ENCODE measurements around the gene DKKL1. TPM values are rescaled to one million over a fixed set of nuclear protein-coding genes. Genes with fewer than 3 reads are reported as not detected.

The DKKL1 gene
- total RNA-seq, 1 donor from 2014 or later, result not detected

DNA sequence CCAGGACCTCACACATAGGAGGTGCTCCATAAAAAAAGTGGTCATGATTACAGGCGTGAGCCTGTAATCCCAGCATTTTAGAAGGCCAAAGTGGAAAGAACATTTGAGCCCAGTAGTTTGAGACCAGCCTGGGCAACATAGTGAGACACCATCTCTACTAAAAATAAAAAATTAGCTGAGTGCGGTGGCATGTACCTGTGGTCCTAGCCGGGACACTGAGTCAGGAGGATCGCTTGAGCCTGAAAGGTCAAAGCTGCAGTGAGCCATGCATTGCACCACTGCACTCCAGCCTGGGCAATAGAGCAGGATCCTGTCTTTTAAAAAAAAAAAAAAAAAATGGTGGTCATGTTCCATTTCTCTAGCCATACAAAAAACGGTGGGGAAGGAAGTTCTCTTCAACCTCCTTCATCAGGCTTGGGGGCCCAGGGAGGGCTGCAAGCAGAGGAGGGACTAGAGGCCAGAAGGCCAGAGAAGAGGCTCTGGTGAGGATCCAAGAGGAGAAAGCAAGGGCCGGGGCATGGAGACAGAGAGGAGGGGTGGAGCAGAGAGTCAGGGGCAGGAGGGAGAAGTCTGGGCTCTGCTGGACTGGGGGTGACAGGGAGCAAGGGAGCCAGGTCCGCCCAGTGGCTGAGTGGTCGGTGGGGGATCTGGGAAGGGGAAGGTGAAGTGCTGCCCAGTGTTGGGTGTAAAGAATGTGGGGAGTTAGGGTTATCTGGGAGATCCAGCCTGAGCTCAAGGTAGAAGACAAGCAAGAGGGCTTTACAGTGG, 33.2 kb downstream of the DKKL1 start:
- no peak for DNase-seq

GRCh38 chr19:49398001-49398615, 34.4 kb downstream of the DKKL1 start:
- DNase-seq, result no peak

GRCh38 chr19:49398931-49399330, 35.3 kb downstream of the DKKL1 start:
- DNase-seq, result no peak

DNA sequence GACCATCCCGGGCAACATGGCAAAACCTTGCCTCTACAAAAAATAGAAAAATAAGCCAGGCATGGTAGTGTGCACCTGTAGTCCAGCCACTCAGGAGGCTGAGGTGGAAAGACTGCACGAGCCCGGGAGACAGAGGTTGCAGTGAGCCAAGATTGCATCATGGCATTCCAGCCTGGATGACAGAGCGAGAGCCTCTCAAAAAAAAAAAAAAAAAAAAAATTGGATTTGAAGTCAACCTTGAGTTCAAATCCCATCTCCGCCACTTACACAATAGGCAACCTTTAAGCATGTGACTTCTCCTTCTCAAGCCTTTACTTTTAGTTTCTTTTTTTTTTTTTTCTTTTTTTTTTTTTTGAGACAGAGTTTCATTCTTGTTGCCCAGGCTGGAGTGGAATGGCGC, 36.4 kb downstream of the DKKL1 start:
- DNase-seq, result no peak

DNA sequence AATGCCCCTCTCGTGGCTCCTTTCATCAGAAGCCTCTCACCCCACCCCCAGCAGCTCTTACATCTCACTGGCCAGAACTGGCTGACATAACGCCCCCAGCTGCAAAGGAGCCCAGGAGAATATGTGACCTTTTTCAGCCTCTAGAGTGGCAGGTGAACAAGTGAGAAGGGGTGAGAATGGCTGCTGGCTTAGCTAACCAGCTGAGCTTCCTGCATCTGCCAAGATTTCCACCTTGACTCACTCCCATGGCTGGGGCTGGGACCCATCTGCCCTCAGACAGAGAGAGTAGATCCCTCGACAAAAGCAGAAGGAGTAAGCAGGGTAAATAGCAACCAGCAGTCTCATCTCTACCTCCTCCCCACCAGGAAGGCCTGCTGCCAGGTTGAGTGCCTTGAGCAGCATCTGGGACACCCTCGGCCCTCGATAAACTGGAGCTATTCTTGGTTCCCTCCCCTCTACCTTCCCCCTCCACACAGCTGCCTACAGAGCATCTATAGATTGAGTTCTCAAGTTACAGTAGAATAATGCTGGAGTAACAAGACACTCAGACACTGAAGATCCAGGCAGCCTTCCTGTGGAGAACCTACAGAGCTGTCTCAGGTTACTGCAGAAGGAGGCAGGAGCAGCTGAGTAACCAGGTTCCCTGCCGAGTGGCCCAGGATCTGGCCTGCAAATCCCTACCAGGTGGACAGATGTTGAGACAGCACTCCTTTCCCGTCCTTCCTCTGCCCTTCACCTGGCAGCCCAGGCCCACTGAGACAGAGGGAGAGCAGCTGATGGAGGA, 39.9 kb downstream of the DKKL1 start:
- no peak for DNase-seq

DNA sequence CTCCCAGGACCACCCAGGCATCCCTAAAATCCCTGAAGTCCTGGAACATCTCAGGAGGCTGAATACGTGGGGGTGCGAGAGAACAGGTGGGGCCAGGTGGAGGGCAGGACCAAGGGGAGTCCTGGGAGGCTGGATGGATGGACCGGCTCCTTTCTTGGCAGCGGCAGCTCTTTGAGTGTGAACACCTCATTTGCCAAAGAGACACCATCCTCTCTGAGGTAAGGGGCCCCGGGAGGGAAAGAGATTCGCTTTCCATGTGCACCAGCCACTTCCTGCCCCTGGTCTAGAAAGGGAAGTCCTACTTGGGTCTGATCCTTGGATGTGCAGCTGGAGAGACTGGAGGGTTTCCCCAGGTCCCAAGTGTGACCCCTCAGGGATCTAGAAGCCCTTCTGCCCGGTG, 43.4 kb downstream of the DKKL1 start:
- DNase-seq, result no peak

DNA sequence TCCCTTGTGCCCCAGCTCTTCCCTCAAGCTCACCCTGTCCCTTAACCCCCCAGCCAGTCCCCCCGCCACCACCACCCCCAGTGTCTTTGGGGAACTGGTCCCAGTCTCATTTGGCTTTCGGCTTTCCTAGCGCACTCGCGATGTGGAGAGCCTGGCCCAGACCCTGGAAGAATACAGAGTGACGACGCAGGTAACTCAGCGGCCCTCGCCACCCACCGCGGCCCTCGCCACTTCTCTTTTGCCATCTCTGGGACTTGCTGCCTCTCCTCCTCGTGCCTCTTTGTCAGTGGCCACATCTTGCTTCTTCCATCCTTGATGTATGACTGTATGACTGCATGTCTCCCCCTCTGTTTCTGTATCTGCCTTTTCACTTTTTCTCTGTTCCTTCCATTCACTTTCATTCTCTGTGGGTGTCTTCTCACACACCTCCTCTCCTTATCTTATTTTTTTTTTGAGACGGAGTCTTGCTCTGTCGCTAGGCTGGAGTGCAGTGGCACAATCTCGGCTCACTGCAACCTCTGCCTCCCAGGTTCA, 43.9 kb downstream of the DKKL1 start:
- no peak for DNase-seq

- no peak for DNase-seq
These were observed 45.3 kb downstream of the DKKL1 start for GRCh38 chr19:49408816-49409440.

DNA sequence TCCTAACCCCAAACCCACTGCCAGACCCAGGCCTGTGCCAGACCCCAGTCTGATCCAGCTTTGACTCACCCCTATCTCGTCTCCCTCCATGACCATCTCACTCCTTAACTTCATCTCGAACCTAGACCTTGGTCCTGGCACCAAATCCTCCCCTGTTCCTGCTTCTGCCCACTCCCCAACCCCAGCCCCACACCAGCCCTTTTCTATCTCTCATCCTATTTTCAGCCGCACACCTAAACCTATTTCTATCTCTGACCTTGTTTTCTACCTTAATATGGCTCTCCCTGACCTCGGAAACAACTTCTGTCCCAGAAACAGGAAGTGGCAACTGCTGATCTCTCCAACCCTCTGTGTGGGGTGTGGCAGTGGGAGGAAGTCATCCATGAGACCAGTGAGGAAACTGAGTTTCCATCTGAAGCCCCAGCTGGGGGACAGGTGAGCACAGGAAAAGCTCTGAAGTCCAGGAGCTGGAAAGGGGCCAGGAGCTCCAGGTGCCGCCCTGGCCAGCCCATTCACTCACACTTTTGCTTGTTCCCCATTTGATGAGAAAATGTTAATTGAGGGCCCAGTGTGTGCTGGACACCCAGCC, 45.9 kb downstream of the DKKL1 start:
- no peak for DNase-seq

DNA sequence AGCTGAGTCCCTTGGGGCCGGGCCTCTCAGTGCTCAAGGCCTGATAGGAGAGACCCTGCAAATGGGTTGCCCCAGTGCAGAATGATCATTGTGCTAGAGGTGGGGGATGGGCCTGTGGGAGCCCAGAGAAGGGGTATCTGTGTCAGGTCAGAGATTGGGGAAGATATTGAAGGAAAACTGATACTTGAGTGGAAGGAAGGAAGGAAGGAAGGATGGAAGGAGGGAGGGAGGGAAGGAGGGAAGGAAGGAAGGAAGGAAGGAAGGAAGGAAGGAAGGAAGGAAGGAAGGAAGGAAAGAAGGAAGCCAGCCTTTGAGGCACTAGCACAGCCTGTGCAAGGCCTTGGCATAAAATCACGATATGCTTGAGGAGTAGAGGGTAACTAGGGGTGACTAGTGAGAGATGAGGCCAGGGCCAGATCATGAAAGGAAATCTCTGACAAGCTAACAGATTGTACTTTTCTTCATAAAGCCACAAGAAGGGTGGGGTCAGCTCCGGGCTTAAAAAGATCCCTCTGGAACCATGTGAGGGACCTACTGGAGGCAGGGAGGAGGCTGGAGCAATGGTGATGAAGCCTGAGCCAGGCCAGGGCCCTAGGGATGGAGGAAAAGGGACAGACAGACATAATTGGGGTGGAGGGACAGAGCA, 48.1 kb downstream of the DKKL1 start:
- no peak for DNase-seq

GRCh38 chr19:49413348-49413747, 49.7 kb downstream of the DKKL1 start:
- no peak for DNase-seq

DNA sequence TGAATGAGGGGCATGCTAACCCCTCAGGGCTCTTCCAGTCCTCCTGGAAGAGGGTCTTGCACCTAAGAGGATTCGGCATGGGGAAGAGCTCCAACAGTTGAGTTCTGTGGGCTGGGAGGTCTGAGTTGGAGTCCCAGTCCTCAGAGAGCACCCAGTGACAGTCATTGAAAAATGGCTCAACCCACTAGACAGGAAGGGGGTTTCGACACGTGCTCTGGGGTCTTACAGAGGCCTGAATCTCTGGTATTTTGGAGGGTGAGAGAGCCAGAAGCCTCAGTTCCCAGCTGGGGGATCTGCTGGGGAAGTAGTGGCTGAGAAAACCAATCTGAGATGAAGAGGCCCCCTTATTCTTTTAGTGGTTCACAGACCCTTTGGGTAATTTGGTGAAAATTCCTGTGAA, 50.6 kb downstream of the DKKL1 start:
- DNase-seq, result no peak

GRCh38 chr19:49415102-49415809, 51.6 kb downstream of the DKKL1 start:
- DNase-seq, result no peak

DNA sequence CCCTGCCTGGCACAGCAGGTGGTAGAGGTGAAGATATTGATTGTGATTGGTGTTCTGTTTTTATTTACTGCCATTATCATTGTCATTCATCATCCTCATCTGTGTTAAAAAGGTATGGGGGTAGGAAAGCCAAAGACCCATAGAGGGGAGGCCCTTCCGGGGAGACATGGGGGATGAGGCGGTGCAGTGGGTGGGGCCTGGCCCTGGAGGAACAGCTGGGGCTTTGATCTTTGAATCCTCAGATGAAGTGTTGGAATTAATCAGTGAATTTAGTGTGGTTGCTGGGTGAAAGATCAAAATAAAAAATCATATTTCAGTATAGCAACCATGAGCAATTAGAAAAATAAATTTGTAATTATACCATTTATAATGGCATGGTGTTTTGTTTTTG, 52.1 kb downstream of the DKKL1 start:
- DNase-seq, result no peak

DNA sequence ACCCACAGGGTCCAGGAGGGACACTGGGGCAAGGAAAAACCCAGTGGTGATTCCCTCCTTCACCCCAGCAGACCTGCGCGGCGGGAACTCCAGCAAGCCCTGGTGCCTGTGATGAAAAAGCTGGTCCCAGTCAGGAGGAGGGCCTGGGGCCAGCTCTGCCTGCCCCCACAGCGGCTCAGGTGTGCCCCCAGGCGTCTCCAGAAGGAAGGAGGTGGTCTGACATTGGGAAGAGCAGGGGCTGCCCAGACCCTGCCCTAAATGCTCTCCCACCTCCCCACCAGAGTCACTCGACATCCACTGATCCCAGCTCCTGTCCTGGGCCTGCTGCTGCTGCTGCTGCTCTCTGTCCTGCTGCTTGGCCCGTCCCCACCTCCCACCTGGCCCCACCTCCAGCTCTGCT, 53.4 kb downstream of the DKKL1 start:
- no peak for DNase-seq

- DNase-seq, result no peak
These were observed 54.8 kb downstream of the DKKL1 start for GRCh38 chr19:49418511-49418910.

DNA sequence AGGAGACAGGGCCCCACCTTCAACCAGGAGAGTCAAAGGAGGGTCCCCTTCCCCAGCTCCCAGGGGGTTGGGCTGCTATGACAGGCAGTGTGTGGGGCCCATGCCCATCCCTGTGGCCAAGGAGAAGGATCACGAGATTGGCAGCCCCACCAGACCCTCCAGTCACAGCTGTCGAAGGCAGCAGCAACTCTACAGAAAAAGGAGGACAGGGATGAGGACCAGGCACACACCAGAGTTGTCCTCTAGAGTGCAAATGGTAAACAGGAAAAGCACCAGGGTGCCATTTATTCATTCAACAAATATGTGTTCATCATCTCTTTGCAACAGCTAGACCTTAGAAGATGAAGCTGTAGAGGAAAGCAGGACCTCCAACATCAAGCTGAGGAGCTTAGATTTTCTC, 55.5 kb downstream of the DKKL1 start:
- no peak for DNase-seq

DNA sequence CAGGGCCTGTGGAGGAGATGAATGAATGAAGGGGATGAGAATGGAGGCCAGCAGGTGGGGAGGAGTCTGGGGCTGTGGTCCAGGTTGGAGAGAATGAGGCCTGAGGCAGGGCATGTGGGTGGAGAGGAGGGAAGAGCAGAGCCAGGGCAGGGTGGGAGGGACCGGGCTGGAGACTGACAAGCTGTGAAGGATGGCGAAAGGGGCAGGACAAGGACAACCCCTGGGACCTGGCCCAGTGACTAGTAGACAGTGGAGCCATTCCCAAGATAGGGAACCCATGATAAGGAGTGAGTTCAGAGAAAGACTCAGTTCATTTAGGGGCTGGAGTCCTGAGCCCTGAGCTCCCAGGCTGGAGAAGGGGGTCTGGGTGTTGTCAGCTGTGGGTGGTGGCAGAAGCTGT, 56.5 kb downstream of the DKKL1 start:
- no peak for DNase-seq

DNA sequence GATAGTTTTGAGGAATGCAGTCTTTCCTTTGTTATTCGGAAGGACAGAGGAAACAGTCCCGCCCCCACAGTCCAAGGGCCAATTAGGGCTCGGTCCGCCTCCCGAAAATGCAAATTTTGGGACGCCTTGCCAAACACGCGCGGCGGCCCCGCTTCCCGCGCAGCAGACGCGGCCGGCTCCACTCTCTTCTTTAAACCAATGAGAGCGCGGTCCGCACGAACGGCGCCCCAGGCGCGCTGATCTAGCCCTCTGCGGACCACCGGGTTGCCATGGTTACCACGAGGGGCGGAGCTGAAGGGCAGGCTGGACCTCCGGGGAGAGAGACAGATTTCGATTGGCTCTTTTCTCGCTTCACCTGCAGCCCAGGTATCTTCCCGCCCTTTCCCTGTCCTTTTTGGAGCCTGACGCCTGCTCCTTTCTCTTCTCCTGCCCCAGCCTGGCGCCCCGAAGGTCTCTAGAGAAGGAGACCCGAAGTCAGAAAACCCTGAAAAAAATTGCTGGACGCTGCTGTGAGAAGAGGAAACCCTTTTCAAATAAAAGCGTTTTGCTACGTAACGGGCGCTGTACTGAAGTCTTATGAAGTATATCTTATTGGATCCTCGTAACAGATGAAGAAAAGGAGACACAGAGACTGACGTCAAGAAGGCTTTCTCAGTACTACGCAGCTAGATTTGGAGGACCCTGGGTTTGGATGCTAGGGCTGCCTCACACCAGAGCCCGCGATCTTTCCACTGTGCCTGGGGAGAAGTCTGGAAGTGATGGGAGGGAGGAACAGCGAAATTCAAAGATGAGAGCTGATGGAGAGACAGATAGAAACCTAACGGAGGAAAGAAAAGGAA, 57.6 kb downstream of the DKKL1 start:
- DNase-seq, result no peak

DNA sequence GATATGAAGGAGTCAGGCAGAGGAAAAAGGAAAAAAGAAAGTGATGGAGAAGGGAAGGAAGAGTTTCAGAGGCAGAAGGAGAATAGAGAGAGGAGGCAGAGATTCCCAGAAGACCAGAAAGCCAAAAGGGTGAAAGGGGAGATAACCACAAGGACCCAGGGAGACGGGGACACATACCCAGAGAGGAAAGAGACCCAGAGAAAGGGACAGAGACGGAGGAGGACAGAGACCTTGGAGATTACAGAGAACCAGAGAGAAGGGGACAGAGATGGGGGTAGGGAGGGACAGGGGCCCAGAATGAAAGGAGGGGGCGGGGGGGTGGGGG, 58.2 kb downstream of the DKKL1 start:
- no peak for DNase-seq

All from skin of body (tissue), 2 donors.